ENCODE results near the gene NFIA. TPM values are rescaled to one million over a fixed set of nuclear protein-coding genes. Genes with fewer than 3 reads are reported as not detected.

Gene NFIA
- total and polyA plus RNA-seq, 2 of the 13 experiments (the other 11 are each of a cell fraction or from before 2014, with no cell fraction given), result 14.7 to 28.5 TPM

DNA sequence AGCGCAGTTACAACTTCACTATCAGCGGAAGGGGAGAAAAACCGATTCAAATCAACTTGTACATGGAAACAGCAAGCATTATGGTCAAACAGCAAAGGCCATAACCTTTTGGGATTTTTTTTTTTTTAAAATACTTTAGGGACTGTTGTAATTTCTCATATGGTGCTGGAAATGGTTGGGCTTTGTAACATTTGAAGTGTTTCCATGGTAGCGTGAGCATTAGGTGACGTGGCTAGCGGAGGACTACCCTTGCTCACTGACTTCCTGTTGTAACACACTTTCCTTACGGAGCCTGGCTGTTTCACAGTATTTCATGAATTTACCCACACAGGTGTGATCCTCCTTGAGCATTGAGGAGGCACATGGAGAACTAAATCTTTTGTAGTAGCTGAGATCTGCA is 373.0 kb downstream of the NFIA start:
- H3K9me3 ChIP-seq (ENCODE audit: low read length), result no peaks in the 10 kb centered on the region
- H3K79me2 ChIP-seq (ENCODE audit: insufficient read depth, low read length), result no peaks in the 10 kb centered on the region
- no peak overlapping the region for H3K4me2 ChIP-seq (ENCODE audit: low read depth, low read length)
- H3K36me3 ChIP-seq (replicated peaks in 1 of 2; ENCODE audit: control insufficient read depth in 1 of 2, insufficient read depth in 2 of 2, low read length in 2 of 2), result peaks cover 2 to 35% of the 10 kb centered on the region in 2 experiments
- peaks cover 23% of the 10 kb centered on the region for H4K20me1 ChIP-seq (ENCODE audit: insufficient read depth, low read length)
- in situ Hi-C loops (cut with HindIII; ENCODE audit: extremely low pct_ligation_motif_present, low pct_unique_long_range_greater_than_20kb), result loop anchor here (10.0 kb wide), 1 partner anchor 481 kb away; no protein-coding TSS in a partner anchor
- no peak overlapping the region for H3K4me3 ChIP-seq (replicated peaks in 1 of 3; ENCODE audit: insufficient read depth in 1 of 3, low read depth in 2 of 3, low read length in 3 of 3)
- intact Hi-C loops (cut with micrococcal nuclease; ENCODE audit: unreplicated experiment), result no loop called here
- H3K4me1 ChIP-seq (ENCODE audit: insufficient read depth, low read length), result peaks cover 30% of the 10 kb centered on the region
- ChIA-PET CTCF (ENCODE audit: low intra/inter-chr PET ratio, low total read pairs) (no interaction called here), POLR2A (no interaction called here)
- BruUV-seq (replicated peaks), result no TSS peak
- no peak overlapping the region for H2AFZ ChIP-seq (ENCODE audit: low read length)
- 98% methylated on average over 7 of the region's 7 CpGs for WGBS (ENCODE audit: low lambda C conversion rate)
- no peak overlapping the region for H3K27ac ChIP-seq (ENCODE audit: extremely low read length, insufficient read depth, low read length)
- no peaks in the 10 kb centered on the region for H3K27me3 ChIP-seq (ENCODE audit: control insufficient read depth in 1 of 2, insufficient read depth in 2 of 2, low read length in 2 of 2)
- FAIRE-seq (no peak), ATAC-seq (no peak), DNase-seq (ENCODE audit: low spot score) (no peak)
- H3K9ac ChIP-seq (ENCODE audit: insufficient read depth, low read depth, low read length), result no peak overlapping the region
- TF ChIP-seq CEBPG (CRISPR knock-in tag; IDR thresholded peaks at IDR 0.05), result no peak
- no peak for TF ChIP-seq ZNF20 (CRISPR knock-in tag; IDR thresholded peaks at IDR 0.05)
- TF ChIP-seq SP2 (CRISPR knock-in tag; IDR thresholded peaks at IDR 0.05), result no peak
- no peak for TF ChIP-seq SNAI1 (CRISPR knock-in tag; IDR thresholded peaks at IDR 0.05; ENCODE audit: borderline replicate concordance)
- TF ChIP-seq, protein P1, sequence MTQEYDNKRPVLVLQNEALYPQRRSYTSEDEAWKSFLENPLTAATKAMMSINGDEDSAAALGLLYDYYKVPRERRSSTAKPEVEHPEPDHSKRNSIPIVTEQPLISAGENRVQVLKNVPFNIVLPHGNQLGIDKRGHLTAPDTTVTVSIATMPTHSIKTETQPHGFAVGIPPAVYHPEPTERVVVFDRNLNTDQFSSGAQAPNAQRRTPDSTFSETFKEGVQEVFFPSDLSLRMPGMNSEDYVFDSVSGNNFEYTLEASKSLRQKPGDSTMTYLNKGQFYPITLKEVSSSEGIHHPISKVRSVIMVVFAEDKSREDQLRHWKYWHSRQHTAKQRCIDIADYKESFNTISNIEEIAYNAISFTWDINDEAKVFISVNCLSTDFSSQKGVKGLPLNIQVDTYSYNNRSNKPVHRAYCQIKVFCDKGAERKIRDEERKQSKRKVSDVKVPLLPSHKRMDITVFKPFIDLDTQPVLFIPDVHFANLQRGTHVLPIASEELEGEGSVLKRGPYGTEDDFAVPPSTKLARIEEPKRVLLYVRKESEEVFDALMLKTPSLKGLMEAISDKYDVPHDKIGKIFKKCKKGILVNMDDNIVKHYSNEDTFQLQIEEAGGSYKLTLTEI (CRISPR knock-in tag; conservative IDR thresholded peaks at IDR 0.05), result no peak
- no peak for TF ChIP-seq ZNF557 (CRISPR knock-in tag; IDR thresholded peaks at IDR 0.05)
- TF ChIP-seq, protein P2, sequence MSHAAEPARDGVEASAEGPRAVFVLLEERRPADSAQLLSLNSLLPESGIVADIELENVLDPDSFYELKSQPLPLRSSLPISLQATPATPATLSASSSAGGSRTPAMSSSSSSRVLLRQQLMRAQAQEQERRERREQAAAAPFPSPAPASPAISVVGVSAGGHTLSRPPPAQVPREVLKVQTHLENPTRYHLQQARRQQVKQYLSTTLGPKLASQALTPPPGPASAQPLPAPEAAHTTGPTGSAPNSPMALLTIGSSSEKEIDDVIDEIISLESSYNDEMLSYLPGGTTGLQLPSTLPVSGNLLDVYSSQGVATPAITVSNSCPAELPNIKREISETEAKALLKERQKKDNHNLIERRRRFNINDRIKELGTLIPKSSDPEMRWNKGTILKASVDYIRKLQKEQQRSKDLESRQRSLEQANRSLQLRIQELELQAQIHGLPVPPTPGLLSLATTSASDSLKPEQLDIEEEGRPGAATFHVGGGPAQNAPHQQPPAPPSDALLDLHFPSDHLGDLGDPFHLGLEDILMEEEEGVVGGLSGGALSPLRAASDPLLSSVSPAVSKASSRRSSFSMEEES (CRISPR knock-in tag; IDR thresholded peaks at IDR 0.05), result no peak
- no peak for TF ChIP-seq LCORL (IDR thresholded peaks at IDR 0.05)
- TF ChIP-seq LCORL (CRISPR knock-in tag; IDR thresholded peaks at IDR 0.05), result no peak
- no peak for TF ChIP-seq HNRNPUL1 (IDR thresholded peaks at IDR 0.05; ENCODE audit: low read depth, low read length)
- TF ChIP-seq HDAC1 (CRISPR knock-in tag; IDR thresholded peaks at IDR 0.05), result no peak
- TF ChIP-seq, protein P3, sequence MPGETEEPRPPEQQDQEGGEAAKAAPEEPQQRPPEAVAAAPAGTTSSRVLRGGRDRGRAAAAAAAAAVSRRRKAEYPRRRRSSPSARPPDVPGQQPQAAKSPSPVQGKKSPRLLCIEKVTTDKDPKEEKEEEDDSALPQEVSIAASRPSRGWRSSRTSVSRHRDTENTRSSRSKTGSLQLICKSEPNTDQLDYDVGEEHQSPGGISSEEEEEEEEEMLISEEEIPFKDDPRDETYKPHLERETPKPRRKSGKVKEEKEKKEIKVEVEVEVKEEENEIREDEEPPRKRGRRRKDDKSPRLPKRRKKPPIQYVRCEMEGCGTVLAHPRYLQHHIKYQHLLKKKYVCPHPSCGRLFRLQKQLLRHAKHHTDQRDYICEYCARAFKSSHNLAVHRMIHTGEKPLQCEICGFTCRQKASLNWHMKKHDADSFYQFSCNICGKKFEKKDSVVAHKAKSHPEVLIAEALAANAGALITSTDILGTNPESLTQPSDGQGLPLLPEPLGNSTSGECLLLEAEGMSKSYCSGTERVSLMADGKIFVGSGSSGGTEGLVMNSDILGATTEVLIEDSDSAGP (CRISPR knock-in tag; IDR thresholded peaks at IDR 0.05; ENCODE audit: borderline replicate concordance), result no peak
- TF ChIP-seq, protein P4, sequence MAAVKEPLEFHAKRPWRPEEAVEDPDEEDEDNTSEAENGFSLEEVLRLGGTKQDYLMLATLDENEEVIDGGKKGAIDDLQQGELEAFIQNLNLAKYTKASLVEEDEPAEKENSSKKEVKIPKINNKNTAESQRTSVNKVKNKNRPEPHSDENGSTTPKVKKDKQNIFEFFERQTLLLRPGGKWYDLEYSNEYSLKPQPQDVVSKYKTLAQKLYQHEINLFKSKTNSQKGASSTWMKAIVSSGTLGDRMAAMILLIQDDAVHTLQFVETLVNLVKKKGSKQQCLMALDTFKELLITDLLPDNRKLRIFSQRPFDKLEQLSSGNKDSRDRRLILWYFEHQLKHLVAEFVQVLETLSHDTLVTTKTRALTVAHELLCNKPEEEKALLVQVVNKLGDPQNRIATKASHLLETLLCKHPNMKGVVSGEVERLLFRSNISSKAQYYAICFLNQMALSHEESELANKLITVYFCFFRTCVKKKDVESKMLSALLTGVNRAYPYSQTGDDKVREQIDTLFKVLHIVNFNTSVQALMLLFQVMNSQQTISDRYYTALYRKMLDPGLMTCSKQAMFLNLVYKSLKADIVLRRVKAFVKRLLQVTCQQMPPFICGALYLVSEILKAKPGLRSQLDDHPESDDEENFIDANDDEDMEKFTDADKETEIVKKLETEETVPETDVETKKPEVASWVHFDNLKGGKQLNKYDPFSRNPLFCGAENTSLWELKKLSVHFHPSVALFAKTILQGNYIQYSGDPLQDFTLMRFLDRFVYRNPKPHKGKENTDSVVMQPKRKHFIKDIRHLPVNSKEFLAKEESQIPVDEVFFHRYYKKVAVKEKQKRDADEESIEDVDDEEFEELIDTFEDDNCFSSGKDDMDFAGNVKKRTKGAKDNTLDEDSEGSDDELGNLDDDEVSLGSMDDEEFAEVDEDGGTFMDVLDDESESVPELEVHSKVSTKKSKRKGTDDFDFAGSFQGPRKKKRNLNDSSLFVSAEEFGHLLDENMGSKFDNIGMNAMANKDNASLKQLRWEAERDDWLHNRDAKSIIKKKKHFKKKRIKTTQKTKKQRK (IDR thresholded peaks at IDR 0.05; ENCODE audit: low read length), result no peak
- TF ChIP-seq PHB2 (IDR thresholded peaks at IDR 0.05; ENCODE audit: partially characterized antibody), result no peak
- TF ChIP-seq SALL1 (CRISPR knock-in tag; IDR thresholded peaks at IDR 0.05), result no peak
- TF ChIP-seq CENPX (CRISPR knock-in tag; IDR thresholded peaks at IDR 0.05), result no peak
- TF ChIP-seq, protein P5, sequence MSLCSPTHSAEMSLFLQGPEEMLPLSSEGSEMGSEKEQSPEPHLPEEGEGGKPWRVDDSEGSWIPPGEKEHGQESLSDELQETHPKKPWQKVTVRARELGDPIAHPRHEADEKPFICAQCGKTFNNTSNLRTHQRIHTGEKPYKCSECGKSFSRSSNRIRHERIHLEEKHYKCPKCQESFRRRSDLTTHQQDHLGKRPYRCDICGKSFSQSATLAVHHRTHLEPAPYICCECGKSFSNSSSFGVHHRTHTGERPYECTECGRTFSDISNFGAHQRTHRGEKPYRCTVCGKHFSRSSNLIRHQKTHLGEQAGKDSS (CRISPR knock-in tag; IDR thresholded peaks at IDR 0.05; ENCODE audit: borderline replicate concordance, low read depth), result no peak
- no peak for TF ChIP-seq ZFP36 (IDR thresholded peaks at IDR 0.05; ENCODE audit: borderline replicate concordance, low read depth, low read length, partially characterized antibody)
